Measurements from ENCODE around the gene CLTCL1.

DNA sequence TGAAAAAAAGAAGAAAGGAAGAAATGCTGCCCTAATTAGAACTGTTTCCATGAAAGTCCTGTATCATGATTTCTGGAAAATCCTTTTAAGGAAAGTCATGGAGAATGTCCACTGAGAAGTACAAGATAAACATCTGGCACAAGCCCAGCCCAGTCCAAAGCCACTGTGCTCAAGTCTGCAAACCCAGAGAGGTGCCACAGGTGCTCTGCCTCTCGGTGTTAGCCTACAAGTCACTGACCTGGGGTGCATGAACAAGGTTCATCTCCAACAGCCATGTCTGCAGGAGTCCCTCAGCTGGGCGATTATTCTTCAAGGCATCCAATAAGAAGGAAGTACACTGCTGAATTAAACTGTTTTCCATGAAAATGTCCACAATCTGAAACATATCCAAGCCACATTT, 61.9 kb downstream of the CLTCL1 start:
- TF ChIP-seq, protein P1, sequence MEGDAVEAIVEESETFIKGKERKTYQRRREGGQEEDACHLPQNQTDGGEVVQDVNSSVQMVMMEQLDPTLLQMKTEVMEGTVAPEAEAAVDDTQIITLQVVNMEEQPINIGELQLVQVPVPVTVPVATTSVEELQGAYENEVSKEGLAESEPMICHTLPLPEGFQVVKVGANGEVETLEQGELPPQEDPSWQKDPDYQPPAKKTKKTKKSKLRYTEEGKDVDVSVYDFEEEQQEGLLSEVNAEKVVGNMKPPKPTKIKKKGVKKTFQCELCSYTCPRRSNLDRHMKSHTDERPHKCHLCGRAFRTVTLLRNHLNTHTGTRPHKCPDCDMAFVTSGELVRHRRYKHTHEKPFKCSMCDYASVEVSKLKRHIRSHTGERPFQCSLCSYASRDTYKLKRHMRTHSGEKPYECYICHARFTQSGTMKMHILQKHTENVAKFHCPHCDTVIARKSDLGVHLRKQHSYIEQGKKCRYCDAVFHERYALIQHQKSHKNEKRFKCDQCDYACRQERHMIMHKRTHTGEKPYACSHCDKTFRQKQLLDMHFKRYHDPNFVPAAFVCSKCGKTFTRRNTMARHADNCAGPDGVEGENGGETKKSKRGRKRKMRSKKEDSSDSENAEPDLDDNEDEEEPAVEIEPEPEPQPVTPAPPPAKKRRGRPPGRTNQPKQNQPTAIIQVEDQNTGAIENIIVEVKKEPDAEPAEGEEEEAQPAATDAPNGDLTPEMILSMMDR (IDR thresholded peaks at IDR 0.05) = no peak
- TF ChIP-seq POLR2AphosphoS5 (IDR thresholded peaks at IDR 0.05) (no peak), POLR2A (IDR thresholded peaks at IDR 0.05) (no peak), EP300 (IDR thresholded peaks at IDR 0.05; ENCODE audit: low read depth) (no peak)
